Testis (tissue), 3 donors: ENCODE measurements around the gene GRID1. TPM values are rescaled to one million over a fixed set of nuclear protein-coding genes. Genes with fewer than 3 reads are reported as not detected.

Experiments
- DNase-seq: peaks from one replicate; pipeline ENCODE4 v3.0.0-alpha.2; 2019
- H3K27ac ChIP-seq, 2 donors: fragments of 200-600 bp; sonication (generic); one replicate each; pipeline ENCODE4 v1.5.1; 2019
- H3K27me3 ChIP-seq: fragments of 200-600 bp; sonication (generic); one replicate; pipeline ENCODE4 v1.5.1; 2019
- H3K36me3 ChIP-seq: fragments of 200-600 bp; sonication (generic); one replicate; pipeline ENCODE4 v1.5.1; 2017; ENCODE audit warnings: low read depth; ENCODE audit errors: missing control alignments
- H3K4me1 ChIP-seq: fragments of 200-600 bp; sonication (generic); one replicate; pipeline ENCODE4 v1.5.1; 2019
- H3K4me3 ChIP-seq, 2 donors: fragments of 200-600 bp; sonication (generic); one replicate each; pipeline ENCODE4 v1.5.1; 2017 to 2019
- H3K9me3 ChIP-seq: fragments of 200-600 bp; sonication (generic); one replicate; pipeline ENCODE4 v1.5.1; 2017
- POLR2A ChIP-seq: fragments of 450-650 bp; IDR thresholded peaks from one replicate; pipeline ENCODE4 v1.6.1; 2017; ENCODE audit warnings: antibody characterized with exemption, mild to moderate bottlenecking, moderate library complexity
- WGBS, 2 donors: methylation state at CpG; one replicate each; pipeline ENCODE4 v1.1.5; 2018; 5-methylcytosine and 5-hydroxymethylcytosine counted together
- intact Hi-C: fragments of 100-400 bp; cut with DNase I; formaldehyde crosslinking; loops from one replicate; pipeline ENCODE4 v1.15.1; 2023; ENCODE audit warnings: low total_unique reads
- polyA plus RNA-seq: library from polyadenylated mRNA; stranded (reverse); fragments of 350-450 nt; fragmentation: Illumina TruSeq; extraction: RNeasy Lipid Tissue Mini Kit (QIAGEN cat#74804); gene quantifications from one replicate; pipeline ENCODE4 v1.2.3, GENCODE V29; 2014; ENCODE audit warnings: low read depth, low replicate concordance; ENCODE audit not compliant: insufficient read depth
- total RNA-seq, 2 donors: library from RNA; depleted of rRNA; stranded (reverse); fragments of >200 nt; gene quantifications; one replicate each; pipeline ENCODE4 v1.2.3, GENCODE V29; 2016
- TF ChIP-seq, protein P1 (sequence below), 3 experiments: fragments of 450-650 bp in 2 of 3; fragments of 200-600 bp in 1 of 3; sonication (generic) in 1 of 3; IDR thresholded peaks; one replicate each; pipeline ENCODE4 v1.5.1; 2016 to 2019; ENCODE audit warnings: antibody characterized with exemption in 3 of 3, mild to moderate bottlenecking in 2 of 3, moderate library complexity in 1 of 3

GRID1 gene
- total and polyA plus RNA-seq, 3 donors from 2014 or later, result 7.4 to 16.7 (median 8.1) TPM

- Histone ChIP-seq H3K4me3 (no peak overlapping the region), H3K36me3 (no peaks in the 10 kb centered on the region), H3K27me3 (no peaks in the 10 kb centered on the region), H3K9me3 (no peaks in the 10 kb centered on the region), H3K4me1 (no peaks in the 10 kb centered on the region), H3K27ac (no peak overlapping the region)
- 96 to 99% methylated on average over 4 of the region's 4 CpGs for WGBS, 2 donors
- no peak for DNase-seq
- TF ChIP-seq, protein P1, sequence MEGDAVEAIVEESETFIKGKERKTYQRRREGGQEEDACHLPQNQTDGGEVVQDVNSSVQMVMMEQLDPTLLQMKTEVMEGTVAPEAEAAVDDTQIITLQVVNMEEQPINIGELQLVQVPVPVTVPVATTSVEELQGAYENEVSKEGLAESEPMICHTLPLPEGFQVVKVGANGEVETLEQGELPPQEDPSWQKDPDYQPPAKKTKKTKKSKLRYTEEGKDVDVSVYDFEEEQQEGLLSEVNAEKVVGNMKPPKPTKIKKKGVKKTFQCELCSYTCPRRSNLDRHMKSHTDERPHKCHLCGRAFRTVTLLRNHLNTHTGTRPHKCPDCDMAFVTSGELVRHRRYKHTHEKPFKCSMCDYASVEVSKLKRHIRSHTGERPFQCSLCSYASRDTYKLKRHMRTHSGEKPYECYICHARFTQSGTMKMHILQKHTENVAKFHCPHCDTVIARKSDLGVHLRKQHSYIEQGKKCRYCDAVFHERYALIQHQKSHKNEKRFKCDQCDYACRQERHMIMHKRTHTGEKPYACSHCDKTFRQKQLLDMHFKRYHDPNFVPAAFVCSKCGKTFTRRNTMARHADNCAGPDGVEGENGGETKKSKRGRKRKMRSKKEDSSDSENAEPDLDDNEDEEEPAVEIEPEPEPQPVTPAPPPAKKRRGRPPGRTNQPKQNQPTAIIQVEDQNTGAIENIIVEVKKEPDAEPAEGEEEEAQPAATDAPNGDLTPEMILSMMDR (IDR thresholded peaks at IDR 0.05), result no peak
- TF ChIP-seq POLR2A, result no peak
- intact Hi-C loops, result no loop called here
Measured at GRCh38 chr10:86218160-86218559, 148.4 kb downstream of the GRID1 start.

GRCh38 chr10:86217371-86218080, 149.1 kb downstream of the GRID1 start:
- H3K36me3 ChIP-seq, result no peaks in the 10 kb centered on the region

GRCh38 chr10:86216886-86217285, 149.7 kb downstream of the GRID1 start:
- Histone ChIP-seq H3K4me1 (no peaks in the 10 kb centered on the region), H3K27ac (no peak overlapping the region)
- 100% methylated on average over 1 of the region's 1 CpG for WGBS, 2 donors

More at GRCh38 chr10:86217371-86218080, 149.1 kb downstream of the GRID1 start:
- H3K4me3 ChIP-seq, result no peak overlapping the region
- intact Hi-C loops, result no loop called here
- H3K27ac ChIP-seq, result no peak overlapping the region
- H3K9me3 ChIP-seq, result no peaks in the 10 kb centered on the region
- no peak for DNase-seq
- no peak for TF ChIP-seq POLR2A
- TF ChIP-seq, protein P1 (IDR thresholded peaks at IDR 0.05), result no peak
- no peaks in the 10 kb centered on the region for H3K27me3 ChIP-seq
- no peaks in the 10 kb centered on the region for H3K4me1 ChIP-seq
- 81 to 86% methylated on average over 10 of the region's 10 CpGs for WGBS, 2 donors

DNA sequence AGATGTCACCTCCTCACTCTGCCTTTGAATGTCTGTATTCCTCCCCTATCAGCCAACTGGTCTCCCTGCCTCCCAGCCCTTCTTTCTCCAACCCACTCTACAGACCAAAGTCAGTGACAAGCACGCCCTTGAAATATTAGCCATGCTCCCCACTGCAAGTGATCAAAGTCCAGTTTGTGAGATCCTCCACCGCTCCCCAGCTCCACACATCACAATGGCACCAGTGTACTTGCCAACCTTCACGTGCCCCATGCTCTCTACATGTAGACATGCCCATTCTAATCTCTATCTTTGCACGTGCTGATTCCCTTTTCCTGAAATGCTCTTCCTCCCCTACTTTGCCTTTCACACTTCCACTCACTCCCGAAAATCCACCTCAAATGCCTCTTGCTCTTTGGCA, 150.9 kb downstream of the GRID1 start:
- H3K4me3 ChIP-seq, result no peak overlapping the region
- no peak overlapping the region for H3K27ac ChIP-seq
- no peak for DNase-seq
- TF ChIP-seq, protein P1 (IDR thresholded peaks at IDR 0.05), result no peak
- no peak for TF ChIP-seq POLR2A
- H3K4me1 ChIP-seq, result no peaks in the 10 kb centered on the region
- no peaks in the 10 kb centered on the region for H3K27me3 ChIP-seq
- 85 to 92% methylated on average over 5 of the region's 5 CpGs for WGBS, 2 donors
- no peaks in the 10 kb centered on the region for H3K9me3 ChIP-seq
- H3K36me3 ChIP-seq, result no peaks in the 10 kb centered on the region
- intact Hi-C loops, result no loop called here

More at GRCh38 chr10:86216886-86217285, 149.7 kb downstream of the GRID1 start:
- no peak for DNase-seq
- no peaks in the 10 kb centered on the region for H3K9me3 ChIP-seq
- intact Hi-C loops, result no loop called here
- TF ChIP-seq, protein P1 (IDR thresholded peaks at IDR 0.05), result no peak
- no peaks in the 10 kb centered on the region for H3K36me3 ChIP-seq
- no peaks in the 10 kb centered on the region for H3K27me3 ChIP-seq
- H3K4me3 ChIP-seq, result no peak overlapping the region

DNA sequence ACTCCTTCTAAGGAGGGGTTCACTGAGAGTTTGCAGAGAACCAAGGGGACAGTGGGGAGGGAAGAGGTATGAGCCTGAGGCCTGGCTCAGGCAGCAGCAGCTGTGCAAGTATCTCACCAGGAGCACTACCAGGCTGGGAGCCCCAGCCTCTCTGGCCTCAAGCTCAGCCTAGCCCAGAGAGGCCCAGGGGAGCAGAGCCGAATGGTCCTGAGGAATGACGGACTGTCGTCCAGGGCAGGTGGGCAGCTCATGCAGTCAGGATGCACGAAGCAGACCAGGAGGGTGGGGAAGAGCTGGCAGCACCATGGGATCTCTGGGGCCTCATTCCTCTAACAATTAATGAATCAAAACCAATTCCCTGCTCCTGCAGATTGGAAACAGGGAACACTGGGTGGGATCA, 151.5 kb downstream of the GRID1 start:
- no peak overlapping the region for H3K4me3 ChIP-seq
- H3K9me3 ChIP-seq, result no peaks in the 10 kb centered on the region
- WGBS, 2 donors, result 62 to 84% methylated on average over 4 of the region's 4 CpGs
- H3K4me1 ChIP-seq, result no peaks in the 10 kb centered on the region
- H3K27ac ChIP-seq, result no peak overlapping the region
- H3K36me3 ChIP-seq, result no peaks in the 10 kb centered on the region
- TF ChIP-seq, protein P1 (IDR thresholded peaks at IDR 0.05), result no peak
- no peak for TF ChIP-seq POLR2A
- intact Hi-C loops, result no loop called here
- DNase-seq, result no peak
- H3K27me3 ChIP-seq, result no peaks in the 10 kb centered on the region
